HUDEP-2 (cell line): ENCODE data around the gene SUOX.
"Not testable (repeated sequence)": the region's sequence is repeated elsewhere in the genome, so short reads cannot be mapped to it uniquely, and the experiment has no call there.

Experiments
- DNase-seq, 76 experiments: peaks; one replicate each; lab custom pipeline; 2025; ENCODE audit not compliant: unreplicated experiment in 76 of 76; lab: John Stamatoyannopoulos, UW

The SUOX gene

DNA sequence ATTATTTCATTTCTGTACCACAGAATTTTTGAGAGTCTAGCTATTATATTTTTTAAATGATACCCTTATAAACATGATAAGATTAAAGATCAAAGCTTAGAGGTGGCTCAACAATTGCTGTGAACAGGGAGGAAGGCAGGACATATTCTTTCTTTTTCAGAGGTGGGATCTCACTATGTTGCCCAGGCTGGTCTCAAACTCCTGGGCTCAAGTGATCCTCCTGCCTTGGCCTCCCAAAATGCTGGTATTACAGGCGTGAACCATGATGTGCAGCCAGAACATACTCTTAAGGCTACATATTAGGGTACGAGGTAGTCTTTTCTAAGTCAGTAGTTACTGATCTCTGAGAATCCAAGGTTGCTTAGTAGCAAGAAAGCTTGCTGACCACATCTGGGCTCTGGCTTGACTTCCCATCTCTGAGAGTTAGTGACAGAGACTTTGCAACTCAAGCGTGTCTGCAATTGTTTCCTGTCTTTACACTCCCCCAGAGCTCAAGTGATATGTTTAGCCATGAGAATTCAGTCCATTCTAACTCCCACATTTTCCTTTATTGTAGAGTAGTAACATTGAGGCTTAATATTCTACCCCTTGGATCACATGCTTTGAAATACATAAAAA is 14.6 kb upstream of the SUOX start:
- no peak for DNase-seq

GRCh38 chr12:55983232-55983842 is 13.7 kb upstream of the SUOX start:
- DNase-seq = peak in 4 of 76 experiments; percentile 2 to 26 (median 4)

DNA sequence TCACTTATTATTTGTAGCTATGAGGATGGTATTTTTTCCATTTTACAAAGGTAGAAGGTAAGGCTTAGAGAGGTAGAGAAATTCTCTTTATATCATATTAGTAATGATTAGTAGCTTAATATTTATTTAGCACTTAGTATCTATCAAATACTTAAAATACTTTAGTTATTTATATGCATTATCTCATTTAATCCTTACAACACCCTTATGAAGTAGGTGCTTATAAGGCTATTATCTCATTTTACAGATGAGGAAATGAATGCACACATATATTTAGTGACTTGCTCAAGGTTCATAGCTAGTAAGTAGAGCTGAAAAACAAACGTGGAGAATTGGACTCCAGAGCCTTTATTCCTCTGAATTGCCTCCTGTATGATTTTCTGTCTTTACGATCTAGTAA is 12.2 kb upstream of the SUOX start:
- DNase-seq = no peak

DNA sequence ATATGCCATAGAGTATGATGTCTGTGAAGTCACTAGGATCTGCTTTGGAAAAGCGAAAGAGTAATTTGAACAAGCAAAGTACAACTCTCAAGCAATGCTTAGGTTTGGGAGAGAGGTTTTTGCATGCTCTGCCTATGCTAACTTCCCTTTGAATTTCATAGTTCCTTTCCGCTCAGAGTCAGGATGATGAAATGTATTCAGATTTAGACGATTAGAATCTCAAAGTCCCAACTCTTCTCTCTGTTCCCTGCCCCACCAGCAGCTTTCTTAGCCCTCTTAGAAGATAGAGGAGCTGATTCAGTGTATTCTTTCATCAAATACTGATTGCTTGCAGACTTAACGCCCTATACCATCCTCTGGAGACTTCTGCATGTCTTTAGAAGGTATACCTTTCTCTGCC is 11.7 kb upstream of the SUOX start:
- DNase-seq = no peak

DNA sequence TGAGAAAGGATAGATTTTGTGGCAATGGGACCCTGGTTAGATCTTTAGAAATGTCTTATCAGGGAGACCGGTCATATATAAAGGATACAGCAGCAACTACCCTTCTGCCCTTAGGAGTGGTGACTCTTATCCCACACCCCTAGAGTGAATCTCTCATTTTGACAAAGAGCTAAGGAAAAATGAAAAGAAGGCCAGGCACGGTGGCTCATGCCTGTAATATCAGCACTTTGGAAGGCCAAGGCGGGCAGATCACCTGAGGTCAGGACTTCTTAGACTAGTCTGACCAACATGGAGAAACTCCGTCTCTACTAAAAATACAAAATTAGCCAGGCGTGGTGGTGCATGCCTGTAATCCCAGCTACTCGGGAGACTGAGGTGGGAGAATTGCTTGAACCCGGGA is 11.1 kb upstream of the SUOX start:
- DNase-seq = not testable (repeated sequence)

DNA sequence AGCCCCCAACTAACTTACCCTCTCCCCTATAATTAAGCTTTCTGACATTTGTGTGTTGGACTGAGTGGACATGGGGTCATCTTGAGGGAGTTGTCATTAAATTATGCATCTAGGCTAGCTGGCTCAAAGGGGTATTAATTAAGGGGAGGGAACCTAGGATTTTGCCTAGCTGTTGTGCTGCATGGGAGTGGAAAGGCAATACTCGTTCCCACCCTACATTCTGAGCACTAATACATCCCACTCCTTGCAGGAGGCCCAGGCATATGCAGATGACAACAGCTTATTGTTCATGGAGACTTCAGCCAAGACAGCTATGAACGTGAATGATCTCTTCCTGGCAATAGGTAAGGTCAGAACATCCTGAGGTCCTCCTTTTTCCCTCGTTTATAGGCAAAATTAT is 6.0 kb upstream of the SUOX start:
- no peak for DNase-seq

DNA sequence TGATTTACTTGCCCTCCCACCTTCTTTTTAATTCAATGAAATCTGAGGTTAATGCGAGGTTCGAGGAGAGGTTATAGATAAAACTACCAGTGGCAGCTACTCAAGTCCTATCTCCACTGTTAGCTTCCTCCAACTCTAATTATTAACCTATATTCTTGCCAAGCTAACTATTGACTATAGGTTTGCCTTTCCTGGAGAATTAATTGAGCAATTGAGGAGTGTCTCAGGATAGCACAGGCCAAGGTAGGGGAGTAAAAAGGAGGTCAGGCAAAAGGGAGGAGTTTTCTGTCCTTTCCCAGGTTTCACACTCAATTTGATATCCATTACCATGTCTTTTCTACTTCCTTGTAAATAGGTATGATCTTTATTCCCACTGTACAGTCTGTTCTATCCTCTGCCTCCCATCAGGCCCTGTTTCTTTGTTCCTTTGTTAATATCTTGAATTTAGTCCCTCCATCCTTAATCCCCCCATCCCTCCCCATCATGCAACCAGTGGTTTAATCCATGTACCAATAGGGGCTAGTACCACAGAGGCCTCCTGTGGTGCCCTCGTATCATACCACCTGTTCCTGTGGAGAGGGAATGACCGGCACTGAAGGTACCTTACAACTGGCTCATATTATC is 3.7 kb upstream of the SUOX start:
- no peak for DNase-seq

- DNase-seq = no peak
These were observed 1.7 kb upstream of the SUOX start for GRCh38 chr12:55995366-55995765.

DNA sequence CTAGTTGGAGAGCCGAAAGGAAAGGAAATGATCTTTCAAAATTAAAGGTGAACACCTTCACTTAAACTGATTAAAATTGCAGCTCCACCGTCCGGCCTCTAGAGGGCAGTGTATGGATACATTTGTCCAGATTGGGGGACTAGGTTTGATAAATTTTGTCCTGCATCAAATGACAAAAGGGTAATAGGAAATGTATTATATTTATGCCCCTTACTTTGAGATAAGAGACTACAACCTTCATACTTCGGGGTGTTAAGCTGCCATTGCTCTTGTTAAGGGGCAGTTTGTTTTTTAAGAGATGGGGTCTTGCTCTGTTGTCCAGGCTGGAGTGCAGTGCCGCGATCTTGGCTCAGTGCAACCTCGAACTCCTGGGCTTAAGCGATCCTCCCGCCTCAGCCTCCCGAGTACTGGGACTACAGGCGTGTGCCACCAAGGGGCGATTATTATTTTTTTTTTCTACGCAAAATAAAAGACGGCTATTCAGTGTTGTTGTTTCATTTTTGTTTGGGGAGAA is 818 bp upstream of the SUOX start:
- DNase-seq = peak in 58 of 76 experiments; percentile 1 to 75 (median 38)

DNA sequence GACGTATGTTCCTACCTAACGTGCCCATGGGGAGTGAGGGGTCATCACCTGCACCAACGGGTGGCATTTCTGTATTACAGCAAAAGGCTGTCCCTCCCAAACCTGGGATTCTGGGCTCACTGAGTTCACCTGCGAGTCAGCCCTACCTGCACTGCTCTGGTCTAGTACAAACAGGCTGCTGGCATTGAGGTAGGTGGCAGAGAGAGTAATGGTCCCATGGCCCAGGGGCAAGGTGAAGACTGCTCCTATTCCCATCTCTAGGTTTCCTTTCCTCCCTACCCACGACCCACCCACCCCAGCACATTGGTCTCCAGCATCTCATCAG is 421 bp downstream of the SUOX start:
- DNase-seq = no peak

- peak in 1 of 76 experiments; percentile 10 for DNase-seq
These were observed 2.4 kb downstream of the SUOX start for GRCh38 chr12:55999522-55999921.

- not testable (repeated sequence) for DNase-seq
These were observed 3.0 kb downstream of the SUOX start for GRCh38 chr12:55999999-56000540.

GRCh38 chr12:56001487-56002100 is 4.5 kb downstream of the SUOX start:
- no peak for DNase-seq

GRCh38 chr12:56003376-56003775 is 6.3 kb downstream of the SUOX start:
- DNase-seq = not testable (repeated sequence)

DNA sequence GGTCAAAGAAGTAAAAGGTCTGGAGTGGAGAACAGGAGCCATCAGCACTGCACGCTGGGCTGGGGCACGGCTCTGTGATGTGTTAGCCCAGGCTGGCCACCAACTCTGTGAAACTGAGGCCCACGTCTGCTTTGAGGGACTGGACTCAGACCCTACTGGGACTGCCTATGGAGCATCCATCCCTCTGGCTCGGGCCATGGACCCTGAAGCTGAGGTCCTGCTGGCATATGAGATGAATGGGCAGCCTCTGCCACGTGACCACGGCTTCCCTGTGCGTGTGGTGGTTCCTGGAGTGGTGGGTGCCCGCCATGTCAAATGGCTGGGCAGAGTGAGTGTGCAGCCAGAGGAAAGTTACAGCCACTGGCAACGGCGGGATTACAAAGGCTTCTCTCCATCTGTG is 7.1 kb downstream of the SUOX start:
- DNase-seq = no peak

- peak in 34 of 76 experiments; percentile 3 to 48 (median 26) for DNase-seq
These were observed 10.8 kb downstream of the SUOX start for GRCh38 chr12:56007564-56008559.

DNA sequence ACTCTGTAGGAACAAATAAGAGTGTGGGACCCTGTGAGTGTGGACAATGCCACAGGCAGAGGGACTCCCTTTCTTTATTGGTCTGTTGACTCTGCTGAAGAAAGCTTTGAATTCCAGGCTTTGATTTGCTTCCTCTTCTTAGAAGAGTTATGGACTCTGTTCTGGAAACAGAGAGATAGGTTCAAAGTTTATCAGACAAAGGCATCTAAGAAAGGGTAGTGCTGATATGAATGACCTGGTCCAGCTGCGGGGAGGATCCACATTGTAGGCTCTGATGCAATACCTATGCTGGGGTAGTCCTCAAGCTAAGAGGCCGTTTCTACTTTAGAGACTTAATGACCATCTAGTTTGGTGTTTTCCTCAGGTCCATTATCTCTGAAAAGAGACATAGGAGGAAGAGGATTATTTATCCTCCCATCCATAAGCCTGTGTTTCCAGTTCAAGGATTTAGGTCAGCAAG is 13.1 kb downstream of the SUOX start:
- DNase-seq = peak in 1 of 76 experiments; percentile 15

DNA sequence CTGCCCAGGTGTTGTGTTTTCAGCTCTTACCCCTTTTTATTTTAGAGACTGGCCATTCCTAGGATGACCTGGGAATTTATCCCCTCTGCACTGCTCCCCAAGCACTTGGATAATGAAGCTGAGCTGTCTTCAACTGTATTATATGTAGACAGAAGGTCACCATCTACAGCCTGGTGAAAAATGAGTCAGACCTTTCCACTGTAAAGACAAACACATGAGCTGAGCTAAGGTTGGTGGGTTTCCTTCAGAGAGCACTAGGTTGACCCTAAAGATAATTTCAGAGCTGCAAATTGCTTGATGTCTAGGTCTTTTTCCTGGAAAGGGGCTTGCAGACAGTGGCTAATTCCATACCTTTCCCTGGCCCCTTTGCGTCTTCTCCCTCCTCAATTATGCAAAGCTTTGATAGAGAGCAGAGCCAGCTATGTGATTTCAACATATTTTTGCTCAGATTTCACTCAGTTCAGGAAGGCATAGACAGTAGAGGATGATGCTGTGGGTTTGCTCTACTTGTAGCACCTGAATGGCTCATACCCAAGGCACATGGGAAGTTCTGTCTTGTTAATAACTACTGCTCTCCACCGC is 14.5 kb downstream of the SUOX start:
- no peak for DNase-seq

DNA sequence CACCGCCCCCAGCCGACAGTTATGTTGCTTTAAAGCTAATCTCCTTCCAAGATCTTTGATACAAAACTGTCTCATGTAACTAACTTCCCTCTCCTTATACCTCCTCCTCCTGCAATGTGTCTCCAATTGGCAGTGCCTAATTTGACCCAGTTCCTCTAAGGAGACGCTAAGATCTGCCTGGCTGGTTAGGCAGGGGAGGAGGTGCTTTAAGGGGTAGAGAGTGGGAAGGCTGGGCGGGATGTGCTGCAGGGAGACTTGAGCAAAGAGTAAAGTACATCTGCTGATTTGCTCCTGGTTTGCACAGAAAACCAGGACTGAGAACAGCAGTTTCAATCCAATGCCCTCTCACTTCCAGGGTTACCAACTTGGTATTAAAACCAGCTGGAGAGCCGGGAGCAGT is 16.4 kb downstream of the SUOX start:
- DNase-seq = no peak

DNA sequence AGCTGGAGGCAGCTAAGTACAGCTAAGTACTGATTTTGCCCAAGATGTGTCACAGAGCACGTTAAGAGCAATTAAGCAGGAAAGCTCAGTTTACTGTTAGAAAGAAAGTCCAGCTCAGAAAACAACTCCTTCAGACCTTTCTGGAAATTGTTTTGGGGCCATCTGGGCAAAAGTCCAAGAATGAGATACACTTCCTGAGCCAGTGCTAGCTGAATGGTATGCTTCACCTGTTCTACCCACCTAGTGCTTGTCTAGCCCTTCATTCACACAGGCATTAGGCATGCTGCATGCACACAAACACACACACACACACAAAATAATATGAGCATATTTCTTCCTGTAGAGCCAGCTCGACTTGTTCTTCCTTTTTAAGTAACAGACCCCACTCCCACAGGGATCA is 17.1 kb downstream of the SUOX start:
- DNase-seq = no peak
